ENCODE results near the gene CNGB1. TPM values are rescaled to one million over a fixed set of nuclear protein-coding genes. Genes with fewer than 3 reads are reported as not detected.

The CNGB1 gene
- total and polyA plus RNA-seq, 2 of the 13 experiments (the other 11 are each of a cell fraction or from before 2014, with no cell fraction given), result 0.02 to 0.15 TPM

DNA sequence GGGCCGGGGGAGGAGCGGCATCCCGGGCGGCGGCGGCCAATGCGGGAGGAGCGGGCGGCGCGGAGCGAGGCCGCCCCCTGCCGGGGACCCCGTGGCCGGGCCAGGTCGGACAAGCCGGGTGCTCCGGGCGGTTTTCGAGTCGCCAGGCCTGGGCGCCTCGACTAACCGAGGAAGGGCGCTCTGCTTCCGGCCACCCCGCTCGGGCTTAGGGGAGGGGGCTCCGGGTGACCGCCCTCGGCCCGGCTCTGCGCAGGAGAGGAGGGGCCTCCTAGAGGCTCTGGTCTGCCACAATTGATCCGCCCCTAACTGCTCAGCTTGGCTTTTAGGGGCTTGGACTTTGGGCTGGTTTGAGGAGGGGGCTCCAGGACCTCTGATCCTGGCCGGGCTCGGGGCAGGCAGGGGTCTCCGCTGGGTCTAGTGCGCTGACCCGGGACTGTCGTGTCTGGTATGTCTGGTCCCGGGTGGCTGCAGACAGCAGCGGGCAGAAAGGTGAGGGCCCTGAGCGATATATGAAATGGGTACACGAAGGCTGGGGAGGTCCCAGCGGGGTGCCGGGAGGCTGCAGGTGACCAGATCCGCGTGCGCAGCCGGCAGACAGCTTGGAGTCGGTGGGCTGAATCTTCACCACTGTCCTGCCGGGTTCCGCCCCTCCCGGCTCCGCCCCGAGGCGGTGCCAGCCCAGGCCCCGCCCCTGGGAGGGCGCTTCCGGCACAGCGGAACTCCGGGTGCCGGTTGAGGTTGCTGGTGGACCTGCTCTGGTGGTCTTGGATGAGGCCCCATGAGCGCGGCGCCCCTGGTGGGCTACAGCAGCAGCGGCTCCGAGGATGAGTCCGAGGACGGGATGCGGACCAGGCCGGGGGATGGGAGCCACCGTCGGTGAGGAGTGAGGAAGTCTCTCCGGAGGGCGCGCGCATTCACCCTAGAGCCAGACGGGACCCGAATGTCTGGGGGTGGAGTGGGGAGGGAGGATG is 30.1 kb upstream of the CNGB1 start, which contains the start of gene USB1 (continued):
- TF ChIP-seq MEIS1 (CRISPR knock-in tag; IDR thresholded peaks at IDR 0.05; ENCODE audit: borderline replicate concordance), result peak; percentile 70
- peak; percentile 75 for TF ChIP-seq KDM2A (CRISPR knock-in tag; IDR thresholded peaks at IDR 0.05; ENCODE audit: borderline replicate concordance, low read depth)
- peak; percentile 17 for TF ChIP-seq ZXDC (CRISPR knock-in tag; IDR thresholded peaks at IDR 0.05)
- TF ChIP-seq POLR2G (IDR thresholded peaks at IDR 0.05; ENCODE audit: low read depth, low read length), result peak; percentile 91
- TF ChIP-seq, protein P1, sequence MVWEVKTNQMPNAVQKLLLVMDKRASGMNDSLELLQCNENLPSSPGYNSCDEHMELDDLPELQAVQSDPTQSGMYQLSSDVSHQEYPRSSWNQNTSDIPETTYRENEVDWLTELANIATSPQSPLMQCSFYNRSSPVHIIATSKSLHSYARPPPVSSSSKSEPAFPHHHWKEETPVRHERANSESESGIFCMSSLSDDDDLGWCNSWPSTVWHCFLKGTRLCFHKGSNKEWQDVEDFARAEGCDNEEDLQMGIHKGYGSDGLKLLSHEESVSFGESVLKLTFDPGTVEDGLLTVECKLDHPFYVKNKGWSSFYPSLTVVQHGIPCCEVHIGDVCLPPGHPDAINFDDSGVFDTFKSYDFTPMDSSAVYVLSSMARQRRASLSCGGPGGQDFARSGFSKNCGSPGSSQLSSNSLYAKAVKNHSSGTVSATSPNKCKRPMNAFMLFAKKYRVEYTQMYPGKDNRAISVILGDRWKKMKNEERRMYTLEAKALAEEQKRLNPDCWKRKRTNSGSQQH (CRISPR knock-in tag; IDR thresholded peaks at IDR 0.05; ENCODE audit: low read depth), result no peak
- peak; percentile 69; the same call in 1 of the 2 replicates for TF ChIP-seq ELF3 (CRISPR knock-in tag; IDR thresholded peaks at IDR 0.05)
- 0 out of 4 replicates have a peak, but pooled peaks of 1 of the 2 experiments have one; percentile 9 for TF ChIP-seq EP300 (IDR thresholded peaks at IDR 0.05; ENCODE audit: low read depth in 2 of 2, low read length in 2 of 2)
- no peak for TF ChIP-seq EP300 (CRISPR knock-in tag; IDR thresholded peaks at IDR 0.05; ENCODE audit: borderline replicate concordance)
- TF ChIP-seq PRPF4 (IDR thresholded peaks at IDR 0.05; ENCODE audit: low read depth, low read length, poor library complexity, severe bottlenecking), result no peak
- no peak for TF ChIP-seq TSC22D2 (CRISPR knock-in tag; IDR thresholded peaks at IDR 0.05; ENCODE audit: borderline replicate concordance)
- no peak for TF ChIP-seq ZNF460 (CRISPR knock-in tag; IDR thresholded peaks at IDR 0.05; ENCODE audit: borderline replicate concordance)
- TF ChIP-seq, protein P2, sequence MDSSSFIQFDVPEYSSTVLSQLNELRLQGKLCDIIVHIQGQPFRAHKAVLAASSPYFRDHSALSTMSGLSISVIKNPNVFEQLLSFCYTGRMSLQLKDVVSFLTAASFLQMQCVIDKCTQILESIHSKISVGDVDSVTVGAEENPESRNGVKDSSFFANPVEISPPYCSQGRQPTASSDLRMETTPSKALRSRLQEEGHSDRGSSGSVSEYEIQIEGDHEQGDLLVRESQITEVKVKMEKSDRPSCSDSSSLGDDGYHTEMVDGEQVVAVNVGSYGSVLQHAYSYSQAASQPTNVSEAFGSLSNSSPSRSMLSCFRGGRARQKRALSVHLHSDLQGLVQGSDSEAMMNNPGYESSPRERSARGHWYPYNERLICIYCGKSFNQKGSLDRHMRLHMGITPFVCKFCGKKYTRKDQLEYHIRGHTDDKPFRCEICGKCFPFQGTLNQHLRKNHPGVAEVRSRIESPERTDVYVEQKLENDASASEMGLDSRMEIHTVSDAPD (CRISPR knock-in tag; IDR thresholded peaks at IDR 0.05), result 0 out of 2 replicates have a peak, but pooled peaks have one; percentile 51
- no peak for TF ChIP-seq CENPX (CRISPR knock-in tag; IDR thresholded peaks at IDR 0.05)
- TF ChIP-seq ZNF468 (CRISPR knock-in tag; IDR thresholded peaks at IDR 0.05), result no peak
- 0 out of 2 replicates have a peak, but pooled peaks have one; percentile 15 for TF ChIP-seq ZNF136 (CRISPR knock-in tag; IDR thresholded peaks at IDR 0.05; ENCODE audit: low read depth)
- no peak for TF ChIP-seq ZNF567 (CRISPR knock-in tag; IDR thresholded peaks at IDR 0.05; ENCODE audit: borderline replicate concordance)
- peak; percentile 70; the same call in 1 of the 2 replicates for TF ChIP-seq ZNF598 (CRISPR knock-in tag; IDR thresholded peaks at IDR 0.05; ENCODE audit: borderline replicate concordance)
- peak; percentile 31; the same call in 1 of the 2 replicates for TF ChIP-seq ZNF749 (CRISPR knock-in tag; IDR thresholded peaks at IDR 0.05; ENCODE audit: borderline replicate concordance)

All from HepG2 (cell line).